Ovary (tissue), 3 donors: ENCODE data around the gene AP3B1.

ENCODE experiments used
- CTCF ChIP-seq, 3 donors: fragments of 450-650 bp in 2 of 3; fragments of 200-600 bp in 1 of 3; IDR thresholded peaks; one replicate each; pipeline versions ENCODE4 v1.5.1 to v1.8.0; 2016 to 2022; ENCODE audit warnings: antibody characterized with exemption in 3 of 3, mild to moderate bottlenecking in 1 of 3
- POLR2A ChIP-seq: fragments of 450-650 bp; IDR thresholded peaks from one replicate; pipeline ENCODE4 v1.6.1; 2017; ENCODE audit warnings: antibody characterized with exemption, mild to moderate bottlenecking, moderate library complexity
- donor health status: DM: no; HTN: no; CAD: no.

GRCh38 chr5:78237911-78238310, 56.6 kb downstream of the AP3B1 start:
- TF ChIP-seq CTCF (IDR thresholded peaks at IDR 0.05) (no peak), POLR2A (no peak)
